ENCODE data around the gene GMEB2.

- no peak for TF ChIP-seq BHLHE40 (IDR thresholded peaks at IDR 0.05; ENCODE audit: borderline replicate concordance)
- TF ChIP-seq FOXK2 (IDR thresholded peaks at IDR 0.05) = no peak
- TF ChIP-seq FOXM1 (IDR thresholded peaks at IDR 0.05; ENCODE audit: borderline replicate concordance) = no peak
- no peak for TF ChIP-seq ZNF384 (IDR thresholded peaks at IDR 0.05)
- TF ChIP-seq ELF4 (IDR thresholded peaks at IDR 0.05) = no peak
- no peak for TF ChIP-seq SP1 (IDR thresholded peaks at IDR 0.05)
- TF ChIP-seq L3MBTL2 (conservative IDR thresholded peaks at IDR 0.05) = no peak
- no peak for TF ChIP-seq FOXA1 (IDR thresholded peaks at IDR 0.05)
- no peak for TF ChIP-seq HDGF (IDR thresholded peaks at IDR 0.05; ENCODE audit: borderline replicate concordance)
Observed at GRCh38 chr20:63667858-63668257, 41.0 kb upstream of the GMEB2 start.
